GM18867 (cell line): ENCODE results near the gene CACNG7.

Experiments
- ATAC-seq: cut with Tn5 transposase; IDR thresholded peaks from one replicate; pipeline ENCODE4 v1.9.1; 2021; ENCODE audit warnings: mild to moderate bottlenecking, moderate library complexity; ENCODE audit not compliant: unreplicated experiment

The CACNG7 gene

GRCh38 chr19:53980539-53981375, 71.7 kb downstream of the CACNG7 start:
- no peak for ATAC-seq

GRCh38 chr19:53981376-53981951, 72.4 kb downstream of the CACNG7 start:
- ATAC-seq, result no peak

GRCh38 chr19:53982001-53982451, 72.9 kb downstream of the CACNG7 start:
- no peak for ATAC-seq

GRCh38 chr19:53982611-53983010, 73.5 kb downstream of the CACNG7 start:
- no peak for ATAC-seq

GRCh38 chr19:53983457-53984289, 74.6 kb downstream of the CACNG7 start:
- ATAC-seq, result no peak

GRCh38 chr19:53985863-53986262, 76.8 kb downstream of the CACNG7 start:
- ATAC-seq, result no peak

GRCh38 chr19:53988981-53989380, 79.9 kb downstream of the CACNG7 start:
- no peak for ATAC-seq

GRCh38 chr19:53989600-53990533, 80.8 kb downstream of the CACNG7 start:
- no peak for ATAC-seq

GRCh38 chr19:53991224-53992113, 82.4 kb downstream of the CACNG7 start, which contains the start of gene CACNG6:
CACNG6 (plus strand) TSS chr19:53991637; CDS start chr19:53992878, 1,241 bp downstream.
- no peak for ATAC-seq

- ATAC-seq, result no peak
Observed at GRCh38 chr19:53992211-53992610, 83.1 kb downstream of the CACNG7 start.

GRCh38 chr19:53992815-53993214, 83.7 kb downstream of the CACNG7 start:
- no peak for ATAC-seq

- no peak for ATAC-seq
Observed at GRCh38 chr19:53993448-53993847, 84.4 kb downstream of the CACNG7 start.
